Gastroesophageal sphincter (tissue), 3 donors: Measurements from ENCODE around the gene VWC2.

Source experiments
- CTCF ChIP-seq, 4 experiments: fragments of 200-600 bp in 2 of 4; fragments of 450-650 bp in 2 of 4; sonication (generic) in 1 of 4; IDR thresholded peaks; one replicate each; pipeline ENCODE4 v1.5.1; 2017 to 2019; ENCODE audit warnings: antibody characterized with exemption in 4 of 4, mild to moderate bottlenecking in 2 of 4, moderate library complexity in 2 of 4
- POLR2AphosphoS5 ChIP-seq: sonication (generic); formaldehyde crosslinking; IDR thresholded peaks from one replicate; pipeline ENCODE4 v1.6.1; 2017; ENCODE audit warnings: antibody characterized with exemption

- TF ChIP-seq CTCF (IDR thresholded peaks at IDR 0.05) (no peak), POLR2AphosphoS5 (no peak)
Measured at GRCh38 chr7:49766966-49767365, 6.5 kb upstream of the VWC2 start.
